HepG2 (cell line): ENCODE results near the gene C2orf76. TPM values are rescaled to one million over a fixed set of nuclear protein-coding genes. Genes with fewer than 3 reads are reported as not detected.

Source experiments
- CBX2 ChIP-seq, 2 experiments: fragments of 200-600 bp in 1 of 2; sonication (generic); formaldehyde crosslinking in 1 of 2; IDR thresholded peaks; 2 replicates each; pipeline versions ENCODE4 v1.7.0 to v1.8.1; 2018 to 2022; ENCODE audit warnings: low read depth in 2 of 2, low read length in 1 of 2, mild to moderate bottlenecking in 1 of 2, missing genetic modification reagents in 1 of 2
- FLYWCH1 ChIP-seq: sonication (generic); formaldehyde crosslinking; IDR thresholded peaks from 2 replicates; pipeline ENCODE4 v1.8.1; 2023; ENCODE audit warnings: mild to moderate bottlenecking, missing genetic modification reagents
- KAT7 ChIP-seq: IDR thresholded peaks from 2 replicates; pipeline ENCODE4 v1.6.1; 2018; ENCODE audit warnings: borderline replicate concordance, missing compliant biosample characterization
- MED1 ChIP-seq: sonication (generic); formaldehyde crosslinking; IDR thresholded peaks from 2 replicates; pipeline ENCODE4 v1.4.0; 2020; ENCODE audit warnings: missing genetic modification reagents
- MXD4 ChIP-seq: IDR thresholded peaks from 2 replicates; pipeline ENCODE4 v1.6.1; 2016; ENCODE audit warnings: mild to moderate bottlenecking, missing biosample characterization, missing genetic modification reagents
- MXI1 ChIP-seq: IDR thresholded peaks from 3 replicates; pipeline ENCODE4 v1.6.1; 2012; ENCODE audit warnings: low read depth, low read length, inconsistent platforms, borderline replicate concordance
- NR2C2 ChIP-seq: sonication (generic); formaldehyde crosslinking; IDR thresholded peaks from 2 replicates; pipeline ENCODE4 v1.4.0; 2020; ENCODE audit warnings: missing genetic modification reagents, mild to moderate bottlenecking, moderate library complexity, borderline replicate concordance
- RCOR2 ChIP-seq: IDR thresholded peaks from 2 replicates; pipeline ENCODE4 v1.6.1; 2016; ENCODE audit warnings: missing biosample characterization, missing genetic modification reagents
- RFX3 ChIP-seq: IDR thresholded peaks from 2 replicates; pipeline ENCODE4 v1.6.1; 2016; ENCODE audit warnings: missing biosample characterization, missing genetic modification reagents
- SOX5 ChIP-seq: IDR thresholded peaks from 2 replicates; pipeline ENCODE4 v1.6.1; 2016; ENCODE audit warnings: borderline replicate concordance
- SYNCRIP ChIP-seq: fragments of 200-400 bp; formaldehyde crosslinking; IDR thresholded peaks from 2 replicates; pipeline ENCODE4 v1.6.1; 2018; ENCODE audit warnings: mild to moderate bottlenecking, low read depth, low read length; ENCODE audit not compliant: insufficient read depth
- TBL1XR1 ChIP-seq: fragments of 150-350 bp; IDR thresholded peaks from 2 replicates; pipeline ENCODE4 v1.6.1; 2014; ENCODE audit warnings: borderline replicate concordance, low read length; ENCODE audit not compliant: partially characterized antibody
- ZMYM4 ChIP-seq: sonication (generic); formaldehyde crosslinking; IDR thresholded peaks from 2 replicates; pipeline ENCODE4 v1.8.1; 2023; ENCODE audit warnings: mild to moderate bottlenecking, missing genetic modification reagents
- ZNF781 ChIP-seq: sonication (generic); formaldehyde crosslinking; IDR thresholded peaks from 2 replicates; pipeline ENCODE4 v1.5.1; 2020; ENCODE audit warnings: borderline replicate concordance, mild to moderate bottlenecking, missing genetic modification reagents; ENCODE audit errors: not compliant biosample characterization
- polyA plus RNA-seq, 8 experiments: library from polyadenylated mRNA; depleted of rRNA in 3 of 8; stranded (reverse) in 7 of 8; unstranded in 1 of 8; fragments of >200 nt; fragmentation: Illumina TruSeq in 4 of 8; extraction: Trizol in 4 of 8; gene quantifications; 2 replicates each; pipeline versions ENCODE4 v1.2.1 to v1.2.3, GENCODE V29; 2011 to 2016; ENCODE audit warnings: low read depth in 4 of 8, missing spikeins in 1 of 8, mixed read lengths in 1 of 8; ENCODE audit not compliant: insufficient read depth in 1 of 8
- total RNA-seq, 5 experiments: library from RNA; depleted of rRNA; stranded (reverse); fragments of >200 nt; fragmentation: Illumina TruSeq; extraction: Trizol; gene quantifications; 2 replicates each; pipeline ENCODE4 v1.2.3, GENCODE V29; 2016; ENCODE audit warnings: low read depth in 1 of 5
- TF ChIP-seq, protein P1 (sequence below): sonication (generic); formaldehyde crosslinking; IDR thresholded peaks from 2 replicates; pipeline ENCODE4 v1.4.0; 2020; ENCODE audit warnings: missing genetic modification reagents
- TF ChIP-seq, protein P2 (sequence below): IDR thresholded peaks from 2 replicates; pipeline ENCODE4 v1.6.1; 2012; ENCODE audit warnings: inconsistent platforms
- TF ChIP-seq, protein P3 (sequence below): sonication (generic); formaldehyde crosslinking; IDR thresholded peaks from 2 replicates; pipeline ENCODE4 v1.4.0; 2020; ENCODE audit warnings: mild to moderate bottlenecking, missing genetic modification reagents, borderline replicate concordance
- TF ChIP-seq, protein P4 (sequence below): IDR thresholded peaks from 2 replicates; pipeline ENCODE4 v1.6.1; 2016
- TF ChIP-seq, protein P5 (sequence below): sonication (generic); formaldehyde crosslinking; IDR thresholded peaks from 2 replicates; pipeline ENCODE4 v1.5.0; 2020; ENCODE audit warnings: missing genetic modification reagents

C2orf76 gene
- total and polyA plus RNA-seq, 2 of the 13 experiments (the other 11 are each of a cell fraction or from before 2014, with no cell fraction given) = 7.7 to 8.5 TPM

DNA sequence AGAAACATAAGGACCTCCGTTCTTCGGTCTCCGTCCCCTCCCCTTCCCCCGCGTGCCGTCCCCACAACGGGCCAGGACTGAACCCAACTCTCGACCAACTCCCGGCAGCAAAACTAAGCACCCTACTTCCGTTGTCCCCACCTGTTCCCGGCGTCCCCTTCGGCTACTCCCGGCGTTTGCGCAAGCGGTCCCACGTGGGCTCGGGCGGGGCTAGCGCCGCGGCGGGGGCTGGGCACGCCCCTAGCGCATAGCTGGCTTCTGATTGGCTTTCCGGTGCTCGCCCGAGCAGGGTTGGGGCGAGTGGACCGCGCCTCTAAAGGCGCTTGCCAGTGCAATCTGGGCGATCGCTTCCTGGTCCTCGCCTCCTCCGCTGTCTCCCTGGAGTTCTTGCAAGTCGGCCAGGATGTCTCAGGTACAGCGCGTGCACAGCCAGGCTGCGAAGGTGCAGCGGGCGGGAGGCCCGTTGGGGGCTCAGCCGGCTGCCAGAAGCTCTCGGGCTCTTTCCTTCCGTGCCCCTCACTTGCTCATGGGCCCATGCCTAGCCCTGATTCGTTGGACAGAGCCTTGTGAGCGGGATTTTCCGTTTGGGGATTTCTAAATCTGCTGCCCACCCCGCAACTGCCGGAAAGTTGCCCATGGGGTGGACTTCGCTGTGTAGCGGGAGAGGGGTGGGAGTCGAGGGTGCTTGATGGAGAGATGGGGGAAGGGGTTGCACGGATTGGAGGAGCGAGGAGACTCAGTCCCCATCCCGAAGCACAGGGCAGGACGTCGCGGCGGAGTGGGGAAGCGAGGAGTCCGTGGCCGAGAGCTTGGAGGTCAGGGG lies at the start of gene C2orf76, which contains the start of gene DBI (continued):
- TF ChIP-seq, protein P1, sequence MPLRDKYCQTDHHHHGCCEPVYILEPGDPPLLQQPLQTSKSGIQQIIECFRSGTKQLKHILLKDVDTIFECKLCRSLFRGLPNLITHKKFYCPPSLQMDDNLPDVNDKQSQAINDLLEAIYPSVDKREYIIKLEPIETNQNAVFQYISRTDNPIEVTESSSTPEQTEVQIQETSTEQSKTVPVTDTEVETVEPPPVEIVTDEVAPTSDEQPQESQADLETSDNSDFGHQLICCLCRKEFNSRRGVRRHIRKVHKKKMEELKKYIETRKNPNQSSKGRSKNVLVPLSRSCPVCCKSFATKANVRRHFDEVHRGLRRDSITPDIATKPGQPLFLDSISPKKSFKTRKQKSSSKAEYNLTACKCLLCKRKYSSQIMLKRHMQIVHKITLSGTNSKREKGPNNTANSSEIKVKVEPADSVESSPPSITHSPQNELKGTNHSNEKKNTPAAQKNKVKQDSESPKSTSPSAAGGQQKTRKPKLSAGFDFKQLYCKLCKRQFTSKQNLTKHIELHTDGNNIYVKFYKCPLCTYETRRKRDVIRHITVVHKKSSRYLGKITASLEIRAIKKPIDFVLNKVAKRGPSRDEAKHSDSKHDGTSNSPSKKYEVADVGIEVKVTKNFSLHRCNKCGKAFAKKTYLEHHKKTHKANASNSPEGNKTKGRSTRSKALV (CRISPR knock-in tag) = no peak
- TF ChIP-seq TBL1XR1 = peak; percentile 34
- peak; percentile 97 for TF ChIP-seq ZMYM4 (CRISPR knock-in tag)
- no peak for TF ChIP-seq SYNCRIP
- peak; percentile 13 for TF ChIP-seq ZNF781 (CRISPR knock-in tag)
- TF ChIP-seq, protein P2, sequence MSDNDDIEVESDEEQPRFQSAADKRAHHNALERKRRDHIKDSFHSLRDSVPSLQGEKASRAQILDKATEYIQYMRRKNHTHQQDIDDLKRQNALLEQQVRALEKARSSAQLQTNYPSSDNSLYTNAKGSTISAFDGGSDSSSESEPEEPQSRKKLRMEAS = peak; percentile 98
- TF ChIP-seq RFX3 (CRISPR knock-in tag) = peak; percentile 23; the same call in 1 of the 2 replicates
- TF ChIP-seq CBX2 (IDR thresholded peaks at IDR 0.05; ENCODE audit: low read depth, low read length) = no peak
- TF ChIP-seq CBX2 (CRISPR knock-in tag; IDR thresholded peaks at IDR 0.05; ENCODE audit: low read depth) = no peak
- TF ChIP-seq FLYWCH1 (CRISPR knock-in tag) = no peak
- TF ChIP-seq, protein P3, sequence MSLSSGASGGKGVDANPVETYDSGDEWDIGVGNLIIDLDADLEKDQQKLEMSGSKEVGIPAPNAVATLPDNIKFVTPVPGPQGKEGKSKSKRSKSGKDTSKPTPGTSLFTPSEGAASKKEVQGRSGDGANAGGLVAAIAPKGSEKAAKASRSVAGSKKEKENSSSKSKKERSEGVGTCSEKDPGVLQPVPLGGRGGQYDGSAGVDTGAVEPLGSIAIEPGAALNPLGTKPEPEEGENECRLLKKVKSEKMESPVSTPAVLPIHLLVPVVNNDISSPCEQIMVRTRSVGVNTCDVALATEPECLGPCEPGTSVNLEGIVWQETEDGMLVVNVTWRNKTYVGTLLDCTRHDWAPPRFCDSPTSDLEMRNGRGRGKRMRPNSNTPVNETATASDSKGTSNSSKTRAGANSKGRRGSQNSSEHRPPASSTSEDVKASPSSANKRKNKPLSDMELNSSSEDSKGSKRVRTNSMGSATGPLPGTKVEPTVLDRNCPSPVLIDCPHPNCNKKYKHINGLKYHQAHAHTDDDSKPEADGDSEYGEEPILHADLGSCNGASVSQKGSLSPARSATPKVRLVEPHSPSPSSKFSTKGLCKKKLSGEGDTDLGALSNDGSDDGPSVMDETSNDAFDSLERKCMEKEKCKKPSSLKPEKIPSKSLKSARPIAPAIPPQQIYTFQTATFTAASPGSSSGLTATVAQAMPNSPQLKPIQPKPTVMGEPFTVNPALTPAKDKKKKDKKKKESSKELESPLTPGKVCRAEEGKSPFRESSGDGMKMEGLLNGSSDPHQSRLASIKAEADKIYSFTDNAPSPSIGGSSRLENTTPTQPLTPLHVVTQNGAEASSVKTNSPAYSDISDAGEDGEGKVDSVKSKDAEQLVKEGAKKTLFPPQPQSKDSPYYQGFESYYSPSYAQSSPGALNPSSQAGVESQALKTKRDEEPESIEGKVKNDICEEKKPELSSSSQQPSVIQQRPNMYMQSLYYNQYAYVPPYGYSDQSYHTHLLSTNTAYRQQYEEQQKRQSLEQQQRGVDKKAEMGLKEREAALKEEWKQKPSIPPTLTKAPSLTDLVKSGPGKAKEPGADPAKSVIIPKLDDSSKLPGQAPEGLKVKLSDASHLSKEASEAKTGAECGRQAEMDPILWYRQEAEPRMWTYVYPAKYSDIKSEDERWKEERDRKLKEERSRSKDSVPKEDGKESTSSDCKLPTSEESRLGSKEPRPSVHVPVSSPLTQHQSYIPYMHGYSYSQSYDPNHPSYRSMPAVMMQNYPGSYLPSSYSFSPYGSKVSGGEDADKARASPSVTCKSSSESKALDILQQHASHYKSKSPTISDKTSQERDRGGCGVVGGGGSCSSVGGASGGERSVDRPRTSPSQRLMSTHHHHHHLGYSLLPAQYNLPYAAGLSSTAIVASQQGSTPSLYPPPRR = peak; percentile 73
- TF ChIP-seq, protein P4, sequence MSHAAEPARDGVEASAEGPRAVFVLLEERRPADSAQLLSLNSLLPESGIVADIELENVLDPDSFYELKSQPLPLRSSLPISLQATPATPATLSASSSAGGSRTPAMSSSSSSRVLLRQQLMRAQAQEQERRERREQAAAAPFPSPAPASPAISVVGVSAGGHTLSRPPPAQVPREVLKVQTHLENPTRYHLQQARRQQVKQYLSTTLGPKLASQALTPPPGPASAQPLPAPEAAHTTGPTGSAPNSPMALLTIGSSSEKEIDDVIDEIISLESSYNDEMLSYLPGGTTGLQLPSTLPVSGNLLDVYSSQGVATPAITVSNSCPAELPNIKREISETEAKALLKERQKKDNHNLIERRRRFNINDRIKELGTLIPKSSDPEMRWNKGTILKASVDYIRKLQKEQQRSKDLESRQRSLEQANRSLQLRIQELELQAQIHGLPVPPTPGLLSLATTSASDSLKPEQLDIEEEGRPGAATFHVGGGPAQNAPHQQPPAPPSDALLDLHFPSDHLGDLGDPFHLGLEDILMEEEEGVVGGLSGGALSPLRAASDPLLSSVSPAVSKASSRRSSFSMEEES (CRISPR knock-in tag) = peak; percentile 97
- TF ChIP-seq RCOR2 (CRISPR knock-in tag) = no peak
- peak; percentile 88 for TF ChIP-seq NR2C2 (CRISPR knock-in tag)
- TF ChIP-seq, protein P5, sequence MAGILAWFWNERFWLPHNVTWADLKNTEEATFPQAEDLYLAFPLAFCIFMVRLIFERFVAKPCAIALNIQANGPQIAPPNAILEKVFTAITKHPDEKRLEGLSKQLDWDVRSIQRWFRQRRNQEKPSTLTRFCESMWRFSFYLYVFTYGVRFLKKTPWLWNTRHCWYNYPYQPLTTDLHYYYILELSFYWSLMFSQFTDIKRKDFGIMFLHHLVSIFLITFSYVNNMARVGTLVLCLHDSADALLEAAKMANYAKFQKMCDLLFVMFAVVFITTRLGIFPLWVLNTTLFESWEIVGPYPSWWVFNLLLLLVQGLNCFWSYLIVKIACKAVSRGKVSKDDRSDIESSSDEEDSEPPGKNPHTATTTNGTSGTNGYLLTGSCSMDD (CRISPR knock-in tag) = no peak
- TF ChIP-seq MED1 (CRISPR knock-in tag) = peak; percentile 89
- TF ChIP-seq MXD4 (CRISPR knock-in tag) = peak; percentile 90; the same call in 1 of the 2 replicates
- TF ChIP-seq MXI1 = peak; percentile 96; the same call in 2 of the 3 replicates
- TF ChIP-seq SOX5 = peak; percentile 87
- peak; percentile 16; the same call in 1 of the 2 replicates for TF ChIP-seq KAT7 (CRISPR knock-in tag)
